Bronchial epithelial cell (primary cell): ENCODE measurements around the gene TMEM135. TPM values are rescaled to one million over a fixed set of nuclear protein-coding genes. Genes with fewer than 3 reads are reported as not detected.
"Not testable (repeated sequence)": the region's sequence is repeated elsewhere in the genome, so short reads cannot be mapped to it uniquely, and the experiment has no call there.

ENCODE experiments used
- DNase-seq: peaks from one replicate; pipeline ENCODE4 v3.0.0-alpha.2; 2010; ENCODE audit warnings: low read depth
- FAIRE-seq: peaks from 2 replicates; lab custom pipeline; 2011; peaks lifted over from hg19 to GRCh38; lab: Jason Lieb, UNC
- H3K27me3 ChIP-seq: 2 replicates; pipeline ENCODE4 v1.5.1; 2011; ENCODE audit warnings: low read length; ENCODE audit not compliant: control insufficient read depth, insufficient read depth
- H3K36me3 ChIP-seq: 2 replicates; pipeline ENCODE4 v1.5.1; 2011; ENCODE audit warnings: low read length; ENCODE audit not compliant: control insufficient read depth, insufficient read depth
- H3K4me3 ChIP-seq: 2 replicates; pipeline ENCODE4 v1.5.1; 2011; ENCODE audit warnings: mild to moderate bottlenecking, low read depth, low read length, control low read depth
- total RNA-seq: library from RNA; depleted of rRNA; stranded (reverse); fragments of >200 nt; gene quantifications from 2 replicates; pipeline ENCODE4 v1.2.1, GENCODE V29; 2014
- TF ChIP-seq, protein P1 (sequence below): IDR thresholded peaks from 2 replicates; pipeline ENCODE4 v1.5.1; 2011; ENCODE audit warnings: mild to moderate bottlenecking, moderate library complexity, low read length, control low read depth, inconsistent platforms; ENCODE audit not compliant: insufficient read depth, severe bottlenecking

Gene TMEM135
- total RNA-seq, 1 donor from 2014 or later: 6.8 TPM

DNA sequence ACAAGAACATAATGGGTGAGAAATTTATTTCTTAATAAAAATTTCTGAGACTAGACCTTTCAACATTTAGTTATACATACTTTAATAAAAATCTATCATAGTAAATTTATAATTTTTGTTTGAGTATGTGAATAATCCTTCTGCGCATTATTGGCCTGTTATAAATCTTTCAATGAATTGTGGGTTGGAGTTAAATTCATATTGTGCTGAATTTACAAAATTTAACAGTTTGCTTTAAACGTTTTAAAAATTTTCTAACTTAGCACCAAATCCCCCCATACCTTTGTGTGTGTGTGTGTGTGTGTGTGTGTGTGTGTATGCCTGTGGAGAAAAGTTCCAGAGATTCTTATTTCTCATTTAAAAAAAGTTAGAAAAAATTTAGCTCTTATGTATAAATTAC lies 111.0 kb downstream of the TMEM135 start:
- TF ChIP-seq, protein P1, sequence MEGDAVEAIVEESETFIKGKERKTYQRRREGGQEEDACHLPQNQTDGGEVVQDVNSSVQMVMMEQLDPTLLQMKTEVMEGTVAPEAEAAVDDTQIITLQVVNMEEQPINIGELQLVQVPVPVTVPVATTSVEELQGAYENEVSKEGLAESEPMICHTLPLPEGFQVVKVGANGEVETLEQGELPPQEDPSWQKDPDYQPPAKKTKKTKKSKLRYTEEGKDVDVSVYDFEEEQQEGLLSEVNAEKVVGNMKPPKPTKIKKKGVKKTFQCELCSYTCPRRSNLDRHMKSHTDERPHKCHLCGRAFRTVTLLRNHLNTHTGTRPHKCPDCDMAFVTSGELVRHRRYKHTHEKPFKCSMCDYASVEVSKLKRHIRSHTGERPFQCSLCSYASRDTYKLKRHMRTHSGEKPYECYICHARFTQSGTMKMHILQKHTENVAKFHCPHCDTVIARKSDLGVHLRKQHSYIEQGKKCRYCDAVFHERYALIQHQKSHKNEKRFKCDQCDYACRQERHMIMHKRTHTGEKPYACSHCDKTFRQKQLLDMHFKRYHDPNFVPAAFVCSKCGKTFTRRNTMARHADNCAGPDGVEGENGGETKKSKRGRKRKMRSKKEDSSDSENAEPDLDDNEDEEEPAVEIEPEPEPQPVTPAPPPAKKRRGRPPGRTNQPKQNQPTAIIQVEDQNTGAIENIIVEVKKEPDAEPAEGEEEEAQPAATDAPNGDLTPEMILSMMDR: no peak
- Histone ChIP-seq H3K36me3 (no peaks in the 10 kb centered on the region), H3K27me3 (no peaks in the 10 kb centered on the region), H3K4me3 (no peak overlapping the region)
- FAIRE-seq (no peak), DNase-seq (no peak)

DNA sequence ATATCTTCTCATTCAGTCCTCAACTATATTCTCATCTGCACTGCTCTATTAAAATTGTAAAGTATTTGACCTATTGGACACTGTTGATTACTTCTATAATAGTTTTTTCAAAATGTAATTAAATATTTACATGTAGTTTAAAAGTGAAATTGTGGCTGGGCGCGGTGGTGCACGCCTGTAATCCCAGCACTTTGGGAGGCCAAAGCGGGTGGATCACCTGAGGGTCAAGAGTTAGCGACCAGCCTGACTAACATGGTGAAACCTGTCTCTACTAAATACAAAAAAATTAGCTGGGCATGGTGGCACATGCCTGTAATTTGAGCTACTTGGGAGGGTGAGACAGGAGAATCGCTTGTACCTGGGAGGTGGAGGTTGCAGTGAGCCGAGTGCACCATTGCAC lies 112.0 kb downstream of the TMEM135 start:
- not testable (repeated sequence) for H3K27me3 ChIP-seq, DNase-seq, H3K4me3 ChIP-seq, H3K36me3 ChIP-seq, FAIRE-seq

DNA sequence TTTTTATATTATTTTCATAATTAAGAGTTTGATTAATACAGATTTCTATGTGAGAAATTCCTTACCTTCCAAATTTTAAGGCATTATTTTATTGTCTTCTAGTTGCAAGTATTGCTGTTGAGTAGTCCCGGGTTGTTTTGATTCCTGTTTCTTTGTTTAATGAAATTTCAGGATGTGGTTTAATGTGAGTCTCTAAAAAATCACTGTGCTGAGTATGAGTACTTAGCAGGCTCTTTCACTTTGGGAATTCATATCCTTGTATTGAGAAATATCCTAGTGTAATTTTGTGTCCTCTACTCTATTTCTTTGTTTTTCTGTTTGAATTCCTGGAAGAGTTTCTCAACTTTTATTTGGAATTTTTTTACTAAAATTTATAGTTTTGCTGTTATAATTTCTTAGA lies 113.2 kb downstream of the TMEM135 start:
- H3K4me3 ChIP-seq: no peak overlapping the region
- DNase-seq (peak; percentile 11), FAIRE-seq (no peak)
- H3K27me3 ChIP-seq: no peaks in the 10 kb centered on the region
- no peaks in the 10 kb centered on the region for H3K36me3 ChIP-seq
- TF ChIP-seq, protein P1: no peak

DNA sequence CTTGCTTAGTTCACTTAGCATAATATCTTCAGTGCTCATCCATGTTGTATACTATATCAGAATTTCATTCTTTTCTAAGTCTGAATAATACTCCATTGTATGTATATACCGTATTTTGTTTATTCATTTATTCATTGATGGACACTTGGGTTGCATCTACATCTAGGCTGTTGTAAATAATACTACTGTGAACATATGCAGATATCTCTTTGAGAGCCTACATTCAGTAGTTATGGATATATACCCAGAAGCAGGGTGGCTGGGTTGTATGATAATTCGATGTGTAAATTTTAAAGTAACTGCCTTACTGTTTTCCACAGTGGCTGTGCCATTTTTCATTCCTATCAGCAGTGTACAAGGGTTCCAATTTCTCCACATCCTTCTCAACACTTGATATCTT lies 116.5 kb downstream of the TMEM135 start:
- no peaks in the 10 kb centered on the region for H3K36me3 ChIP-seq
- H3K4me3 ChIP-seq: no peak overlapping the region
- FAIRE-seq (no peak), DNase-seq (no peak)
- TF ChIP-seq, protein P1: no peak
- H3K27me3 ChIP-seq: no peaks in the 10 kb centered on the region

DNA sequence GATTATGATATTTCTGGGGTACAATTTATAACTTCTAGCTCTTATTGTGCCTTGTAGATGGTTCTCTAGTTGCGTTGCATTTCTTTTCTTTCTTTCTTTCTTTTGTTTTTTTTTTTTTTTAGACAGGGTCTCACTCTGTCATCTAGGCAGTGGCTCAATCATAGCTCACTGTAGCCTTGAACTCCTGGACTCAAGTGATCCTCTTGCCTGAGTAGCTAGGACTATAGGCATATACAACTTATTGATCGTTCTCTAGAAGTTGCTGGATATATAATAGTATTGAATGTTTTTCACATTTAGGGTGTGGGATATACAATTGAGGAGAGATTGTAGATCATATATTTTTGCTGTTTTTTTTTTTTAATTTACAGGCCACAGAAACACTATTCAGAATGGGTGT lies 119.2 kb downstream of the TMEM135 start:
- no peaks in the 10 kb centered on the region for H3K27me3 ChIP-seq
- no peaks in the 10 kb centered on the region for H3K36me3 ChIP-seq
- no peak overlapping the region for H3K4me3 ChIP-seq
- FAIRE-seq (no peak), DNase-seq (no peak)
- TF ChIP-seq, protein P1: no peak

DNA sequence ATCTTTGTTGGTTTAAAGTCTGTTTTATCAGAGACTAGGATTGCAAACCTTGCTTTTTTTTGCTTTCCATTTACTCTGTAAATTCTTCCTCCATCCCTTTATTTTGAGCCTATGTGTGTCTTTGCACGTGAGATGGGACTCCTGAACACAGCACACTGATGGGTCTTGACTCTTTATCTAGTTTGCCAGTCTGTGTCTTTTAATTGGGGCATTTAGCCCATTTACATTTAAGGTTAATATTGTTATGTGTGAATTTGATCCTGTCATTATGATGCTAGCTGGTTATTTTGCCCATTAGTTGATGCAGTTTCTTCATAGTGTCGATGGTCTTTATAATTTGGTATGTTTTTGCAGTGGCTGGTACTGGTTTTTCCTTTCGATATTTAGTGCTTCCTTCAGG lies 131.3 kb downstream of the TMEM135 start:
- H3K36me3 ChIP-seq, H3K27me3 ChIP-seq, FAIRE-seq, H3K4me3 ChIP-seq, DNase-seq: not testable (repeated sequence)
